Osteocyte (in vitro differentiated cells): ENCODE results near the gene NEK7. TPM values are rescaled to one million over a fixed set of nuclear protein-coding genes. Genes with fewer than 3 reads are reported as not detected.

ENCODE experiments used
- DNase-seq: peaks from one replicate; pipeline ENCODE4 v3.0.0; 2021; ENCODE audit warnings: mixed read lengths; ENCODE audit not compliant: unreplicated experiment; ENCODE audit errors: extremely low spot score
- H3K27ac Mint-ChIP-seq: one replicate; pipeline ENCODE4 v1.8.0; 2021; ENCODE audit warnings: mild to moderate bottlenecking, mixed read lengths; ENCODE audit not compliant: unreplicated experiment
- H3K27me3 Mint-ChIP-seq: one replicate; pipeline ENCODE4 v1.8.0; 2021; ENCODE audit warnings: mixed read lengths; ENCODE audit not compliant: unreplicated experiment
- H3K36me3 Mint-ChIP-seq: one replicate; pipeline ENCODE4 v1.8.0; 2021; ENCODE audit warnings: mixed read lengths; ENCODE audit not compliant: unreplicated experiment
- H3K4me1 Mint-ChIP-seq: one replicate; pipeline ENCODE4 v1.8.0; 2021; ENCODE audit warnings: mixed read lengths; ENCODE audit not compliant: unreplicated experiment
- H3K4me3 Mint-ChIP-seq: one replicate; pipeline ENCODE4 v1.8.0; 2021; ENCODE audit warnings: mild to moderate bottlenecking, moderate library complexity, mixed read lengths; ENCODE audit not compliant: unreplicated experiment
- H3K9me3 Mint-ChIP-seq: one replicate; pipeline ENCODE4 v1.8.0; 2021; ENCODE audit warnings: mixed read lengths; ENCODE audit not compliant: unreplicated experiment
- CTCF ChIP-seq: fragments of 200-600 bp; sonication (generic); IDR thresholded peaks from 2 replicates; pipeline ENCODE4 v1.5.0; 2021; ENCODE audit warnings: antibody characterized with exemption, mild to moderate bottlenecking, moderate library complexity
- long read RNA-seq: library from polyadenylated mRNA; unstranded; transcript quantifications from one replicate; pipeline ENCODE4 v2.0.0, GENCODE V29; 2021
- total RNA-seq: library from RNA; stranded (reverse); gene quantifications from 2 replicates; pipeline ENCODE4 v1.2.1, GENCODE V29; 2021

Gene NEK7
- 55.7 and 61.6 TPM in 2 replicates for total RNA-seq
- long read RNA-seq, full-length matches to known transcripts: 3 of 21 reads
- long read RNA-seq, partial matches to known transcripts: 5 of 21 reads
- long read RNA-seq, other reads (novel, unspliced or antisense): 13 of 21 reads

DNA sequence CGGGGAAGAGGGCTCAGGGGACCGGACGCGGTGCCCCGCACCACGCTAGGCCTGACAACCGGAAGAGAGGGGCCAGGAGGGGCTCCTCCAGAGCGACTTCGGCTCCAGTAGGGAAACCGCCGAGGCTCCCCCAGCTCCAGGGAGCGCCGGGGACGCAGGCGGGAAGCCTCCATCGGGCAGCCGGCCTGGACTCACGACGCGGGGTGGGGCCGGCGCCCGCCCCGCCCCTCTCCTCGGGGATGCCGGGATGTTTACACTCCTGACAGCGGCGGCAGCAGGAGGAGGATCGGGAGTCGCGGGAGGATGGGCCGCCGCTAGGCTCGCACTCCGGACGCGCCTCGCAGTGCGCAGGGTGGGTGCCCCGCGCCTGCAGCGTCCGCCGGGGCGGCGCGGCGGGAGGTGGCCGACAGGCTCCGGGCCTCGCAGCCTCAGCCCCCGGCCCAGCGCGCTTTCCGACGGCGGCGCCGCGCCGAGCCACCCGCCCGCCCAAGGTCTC is at the start of gene NEK7:
TSS of gene NEK7 (plus strand) at position 254 of the 496 bp plus-strand sequence. CDS start 75,583 bp downstream, outside the sequence.
- peak; percentile 92 for DNase-seq
- Mint-ChIP-seq H3K36me3 (no peaks in the 10 kb centered on the region), H3K4me1 (peaks cover 61% of the 10 kb centered on the region), H3K27me3 (no peaks in the 10 kb centered on the region), H3K9me3 (no peaks in the 10 kb centered on the region), H3K27ac (peak within 1 kb of the TSS; percentile 96), H3K4me3 (peak within 1 kb of the TSS; percentile 95)
- no peak for TF ChIP-seq CTCF

GRCh38 chr1:198107091-198107501 is 49.7 kb upstream of the NEK7 start:
- no peaks in the 10 kb centered on the region for H3K27me3 Mint-ChIP-seq
- peaks cover 11% of the 10 kb centered on the region for H3K4me1 Mint-ChIP-seq
- DNase-seq: no peak

DNA sequence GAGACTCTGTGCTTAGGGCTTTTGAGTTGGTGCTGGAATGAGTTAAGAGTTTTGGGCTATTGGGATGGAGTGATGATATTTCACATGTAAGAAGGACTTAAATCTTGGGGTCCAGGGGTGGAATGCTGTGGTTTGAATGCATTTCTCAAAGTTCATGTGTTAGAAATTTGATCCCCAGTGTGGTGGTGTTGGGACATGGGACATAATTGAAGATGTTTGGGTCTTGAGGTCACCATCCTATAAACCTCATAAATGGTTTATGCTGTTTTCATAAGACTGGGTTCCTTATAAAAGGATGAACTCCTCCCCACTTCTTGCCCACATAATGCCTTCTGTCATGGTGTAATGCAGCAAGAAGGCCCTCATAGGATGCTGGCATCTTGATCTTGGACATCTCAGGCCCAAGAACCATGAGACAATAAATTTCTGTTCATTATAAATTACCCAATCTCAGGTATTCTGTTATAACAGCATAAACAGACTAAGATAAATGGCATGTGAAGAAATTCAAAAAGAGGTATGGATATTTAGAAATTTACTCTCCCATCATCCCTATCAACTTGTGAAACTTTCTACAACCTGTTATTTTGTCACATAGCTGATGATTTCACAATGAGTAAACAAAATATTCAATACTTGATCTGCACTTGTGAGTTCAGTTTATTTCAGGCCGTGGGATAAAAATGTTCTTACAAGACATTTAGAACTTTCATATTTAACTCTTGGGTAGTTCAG is 48.0 kb upstream of the NEK7 start:
- Mint-ChIP-seq H3K4me1 (peaks cover 15% of the 10 kb centered on the region), H3K9me3 (no peaks in the 10 kb centered on the region), H3K4me3 (no peak overlapping the region), H3K36me3 (no peaks in the 10 kb centered on the region), H3K27ac (no peak overlapping the region), H3K27me3 (no peaks in the 10 kb centered on the region)
- no peak for DNase-seq
- TF ChIP-seq CTCF: no peak

More at GRCh38 chr1:198107091-198107501, 49.7 kb upstream of the NEK7 start:
- no peaks in the 10 kb centered on the region for H3K36me3 Mint-ChIP-seq
- H3K9me3 Mint-ChIP-seq: no peaks in the 10 kb centered on the region
- no peak for TF ChIP-seq CTCF
- no peak overlapping the region for H3K4me3 Mint-ChIP-seq
- no peak overlapping the region for H3K27ac Mint-ChIP-seq

DNA sequence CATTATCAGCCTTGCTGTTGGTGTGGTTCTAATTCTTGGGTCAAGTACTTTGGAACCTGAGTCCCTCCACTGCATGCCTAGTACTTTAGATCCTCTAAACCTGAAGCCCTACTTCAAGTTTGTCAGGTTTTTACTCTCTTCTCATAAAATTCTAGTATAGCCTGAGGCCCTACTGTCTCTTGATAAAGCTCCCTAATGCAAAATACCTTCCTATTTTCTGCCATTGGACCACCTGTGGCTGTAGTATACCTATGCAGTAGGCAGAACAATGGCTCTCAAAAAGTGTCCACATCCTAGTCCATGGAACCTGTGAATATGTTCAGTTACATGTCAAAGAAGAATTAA is 47.5 kb upstream of the NEK7 start:
- no peak overlapping the region for H3K4me3 Mint-ChIP-seq

More for the DNA sequence above, 47.5 kb upstream of the NEK7 start:
- Mint-ChIP-seq H3K4me1 (peaks cover 20% of the 10 kb centered on the region), H3K27me3 (no peaks in the 10 kb centered on the region), H3K36me3 (no peaks in the 10 kb centered on the region), H3K9me3 (no peaks in the 10 kb centered on the region), H3K27ac (no peak overlapping the region)
- no peak for TF ChIP-seq CTCF
- no peak for DNase-seq
